RWPE2 (cell line): ENCODE measurements around the gene NACC2.

Experiments
- ATAC-seq: fragments of 200-7000 bp; cut with Tn5 transposase; 3 replicates; pipeline ENCODE4 v1.9.1; 2021; ENCODE audit warnings: low read depth
- DNase-seq: peaks from one replicate; pipeline ENCODE4 v3.0.0-alpha.2; 2020; ENCODE audit warnings: low spot score
- H3K27ac ChIP-seq: fragments of 450-650 bp; 2 replicates; pipeline ENCODE4 v1.5.1; 2017; ENCODE audit warnings: mild to moderate bottlenecking; ENCODE audit not compliant: poor library complexity, severe bottlenecking
- H3K27me3 ChIP-seq: fragments of 250-450 bp; sonication (Bioruptor Pico); 2 replicates; pipeline ENCODE4 v1.5.1; 2021; ENCODE audit warnings: mild to moderate bottlenecking, moderate library complexity; ENCODE audit not compliant: insufficient read depth, poor library complexity, severe bottlenecking
- H3K36me3 ChIP-seq: fragments of 250-450 bp; sonication (Bioruptor Pico); 2 replicates; pipeline ENCODE4 v1.5.1; 2020; ENCODE audit warnings: low read depth, mild to moderate bottlenecking, moderate library complexity
- H3K4me1 ChIP-seq: fragments of 250-450 bp; sonication (Bioruptor Pico); 2 replicates; pipeline ENCODE4 v1.5.1; 2021; ENCODE audit warnings: mild to moderate bottlenecking, moderate library complexity; ENCODE audit not compliant: insufficient read depth, poor library complexity, severe bottlenecking
- H3K4me3 ChIP-seq: fragments of 250-450 bp; sonication (Bioruptor Pico); 2 replicates; pipeline ENCODE4 v1.5.1; 2021; ENCODE audit warnings: mild to moderate bottlenecking, moderate library complexity; ENCODE audit not compliant: severe bottlenecking
- H3K9me3 ChIP-seq: fragments of 250-450 bp; sonication (Bioruptor Pico); 2 replicates; pipeline ENCODE4 v1.5.1; 2021; ENCODE audit warnings: mild to moderate bottlenecking, moderate library complexity; ENCODE audit not compliant: severe bottlenecking
- CTCF ChIP-seq: fragments of 450-650 bp; IDR thresholded peaks from one replicate; pipeline ENCODE4 v1.5.1; 2017; ENCODE audit warnings: mild to moderate bottlenecking, moderate library complexity; ENCODE audit not compliant: poor library complexity, severe bottlenecking

NACC2 gene

GRCh38 chr9:136142414-136142796 lies 47.3 kb upstream of the NACC2 start:
- ATAC-seq: no peak
- Histone ChIP-seq H3K27ac (no peak overlapping the region), H3K9me3 (no peaks in the 10 kb centered on the region), H3K4me3 (no peak overlapping the region), H3K4me1 (no peaks in the 10 kb centered on the region), H3K36me3 (no peaks in the 10 kb centered on the region), H3K27me3 (no peaks in the 10 kb centered on the region)
- no peak for TF ChIP-seq CTCF
- DNase-seq: peak; percentile 46

GRCh38 chr9:136141682-136142413 lies 46.8 kb upstream of the NACC2 start:
- ATAC-seq (no peak), DNase-seq (no peak)
- no peak for TF ChIP-seq CTCF
- Histone ChIP-seq H3K27ac (no peak overlapping the region), H3K4me1 (no peaks in the 10 kb centered on the region), H3K4me3 (no peak overlapping the region), H3K9me3 (no peaks in the 10 kb centered on the region), H3K27me3 (no peaks in the 10 kb centered on the region), H3K36me3 (no peaks in the 10 kb centered on the region)

GRCh38 chr9:136140966-136141365 lies 45.9 kb upstream of the NACC2 start:
- H3K9me3 ChIP-seq: no peaks in the 10 kb centered on the region
- no peak overlapping the region for H3K4me3 ChIP-seq
- no peak for DNase-seq
- no peaks in the 10 kb centered on the region for H3K4me1 ChIP-seq
- no peak for TF ChIP-seq CTCF
- no peaks in the 10 kb centered on the region for H3K27me3 ChIP-seq
- H3K27ac ChIP-seq: no peak overlapping the region
- no peaks in the 10 kb centered on the region for H3K36me3 ChIP-seq
- no peak for ATAC-seq

- no peak overlapping the region for H3K4me3 ChIP-seq
- H3K27ac ChIP-seq: no peak overlapping the region
- no peaks in the 10 kb centered on the region for H3K4me1 ChIP-seq
- ATAC-seq (no peak), DNase-seq (no peak)
- TF ChIP-seq CTCF: no peak
- H3K9me3 ChIP-seq: no peaks in the 10 kb centered on the region
- H3K27me3 ChIP-seq: peaks cover 3% of the 10 kb centered on the region
- H3K36me3 ChIP-seq: no peaks in the 10 kb centered on the region
Observed at GRCh38 chr9:136140046-136140445, 45.0 kb upstream of the NACC2 start.

GRCh38 chr9:136138566-136138965 lies 43.5 kb upstream of the NACC2 start:
- Histone ChIP-seq H3K36me3 (no peaks in the 10 kb centered on the region), H3K27ac (no peak overlapping the region), H3K27me3 (peaks cover 17% of the 10 kb centered on the region), H3K4me1 (no peaks in the 10 kb centered on the region), H3K9me3 (no peaks in the 10 kb centered on the region), H3K4me3 (no peak overlapping the region)
- no peak for ATAC-seq
- no peak for TF ChIP-seq CTCF
- DNase-seq: no peak
